Nephron (organoid): ENCODE measurements around the gene TMEM229B.

Source experiments
- H3K27ac Mint-ChIP-seq, 3 experiments: 2 replicates each; pipeline ENCODE4 v1.8.0; 2020; ENCODE audit warnings: mixed read lengths in 3 of 3, mild to moderate bottlenecking in 2 of 3, moderate library complexity in 1 of 3
- H3K27me3 Mint-ChIP-seq: 2 replicates; pipeline ENCODE4 v1.8.0; 2021; ENCODE audit warnings: low read depth, mild to moderate bottlenecking, moderate library complexity, mixed read lengths
- H3K36me3 Mint-ChIP-seq: 2 replicates; pipeline ENCODE4 v1.8.0; 2020; ENCODE audit warnings: low read depth, mixed read lengths
- H3K4me1 Mint-ChIP-seq: 2 replicates; pipeline ENCODE4 v1.8.0; 2020; ENCODE audit warnings: mixed read lengths
- H3K4me3 Mint-ChIP-seq, 3 experiments: 2 replicates each; pipeline ENCODE4 v1.8.0; 2020; ENCODE audit warnings: mild to moderate bottlenecking in 3 of 3, mixed read lengths in 3 of 3, moderate library complexity in 2 of 3
- H3K9me3 Mint-ChIP-seq: 2 replicates; pipeline ENCODE4 v1.8.0; 2020; ENCODE audit warnings: mixed read lengths
- CTCF ChIP-seq, 3 experiments: fragments of 200-600 bp; sonication (generic); IDR thresholded peaks; one replicate each; pipeline ENCODE4 v1.5.0; 2021; ENCODE audit warnings: antibody characterized with exemption in 3 of 3; ENCODE audit not compliant: unreplicated experiment in 3 of 3

Gene TMEM229B

DNA sequence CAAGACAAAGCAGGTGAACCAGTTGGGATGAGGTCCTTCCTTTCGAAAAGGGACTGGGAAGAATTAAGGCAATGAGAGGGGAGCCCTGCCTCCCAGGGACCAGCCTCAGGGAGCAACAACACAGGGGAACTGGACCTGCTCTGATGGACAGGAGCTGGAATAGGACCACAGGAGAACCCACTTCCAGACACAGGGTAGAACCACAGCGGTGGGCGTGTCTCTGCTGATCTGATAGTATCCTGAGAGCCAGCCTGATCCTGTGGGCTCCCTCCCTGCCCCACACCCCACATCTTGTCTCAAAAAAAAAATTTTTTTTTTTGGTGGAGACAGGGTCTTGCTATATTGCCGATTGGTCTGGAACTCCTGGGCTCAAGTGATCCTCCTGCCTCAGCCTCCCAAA is 62.9 kb downstream of the TMEM229B start:
- Mint-ChIP-seq H3K36me3 (no peaks in the 10 kb centered on the region), H3K27ac (no peak overlapping the region)
- TF ChIP-seq CTCF (IDR thresholded peaks at IDR 0.05; ENCODE audit: unreplicated experiment in 3 of 3): no peak

DNA sequence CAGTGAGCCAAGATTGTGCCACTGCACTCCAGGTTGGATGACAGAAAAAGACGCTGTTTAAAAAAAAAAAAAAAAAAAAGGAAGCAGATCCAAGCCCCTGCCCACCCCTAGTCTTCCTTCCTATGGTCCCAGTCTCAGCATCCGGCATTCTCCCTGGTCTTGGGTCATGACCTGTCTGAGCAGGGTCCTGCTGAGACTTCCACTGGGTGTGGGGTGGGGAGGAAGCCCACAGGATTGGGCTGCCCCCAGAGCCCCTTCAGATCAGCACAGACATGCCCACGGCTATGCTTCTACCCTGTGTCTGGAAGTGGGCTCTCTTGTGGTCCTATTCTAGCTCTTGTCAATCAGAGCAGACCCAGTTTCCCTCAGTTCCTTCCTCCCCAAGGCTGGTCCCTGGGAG is 64.0 kb downstream of the TMEM229B start:
- H3K9me3 Mint-ChIP-seq: no peaks in the 10 kb centered on the region
- no peak overlapping the region for H3K4me3 Mint-ChIP-seq
- peaks cover 21% of the 10 kb centered on the region for H3K4me1 Mint-ChIP-seq
- no peak overlapping the region for H3K27ac Mint-ChIP-seq
- H3K27me3 Mint-ChIP-seq: peaks cover 29% of the 10 kb centered on the region
- TF ChIP-seq CTCF (IDR thresholded peaks at IDR 0.05; ENCODE audit: unreplicated experiment in 3 of 3): no peak
- H3K36me3 Mint-ChIP-seq: no peaks in the 10 kb centered on the region

More for the DNA sequence above, 62.9 kb downstream of the TMEM229B start:
- Mint-ChIP-seq H3K4me3 (no peak overlapping the region), H3K9me3 (no peaks in the 10 kb centered on the region), H3K27me3 (peaks cover 29% of the 10 kb centered on the region), H3K4me1 (peaks cover 21% of the 10 kb centered on the region)

- Mint-ChIP-seq H3K4me1 (peaks cover 16% of the 10 kb centered on the region), H3K36me3 (no peaks in the 10 kb centered on the region), H3K4me3 (no peak overlapping the region), H3K27me3 (peaks cover 31% of the 10 kb centered on the region), H3K27ac (no peak overlapping the region), H3K9me3 (no peaks in the 10 kb centered on the region)
- no peak for TF ChIP-seq CTCF (IDR thresholded peaks at IDR 0.05; ENCODE audit: unreplicated experiment in 3 of 3)
These were observed 65.1 kb downstream of the TMEM229B start for GRCh38 chr14:67423424-67423823.

DNA sequence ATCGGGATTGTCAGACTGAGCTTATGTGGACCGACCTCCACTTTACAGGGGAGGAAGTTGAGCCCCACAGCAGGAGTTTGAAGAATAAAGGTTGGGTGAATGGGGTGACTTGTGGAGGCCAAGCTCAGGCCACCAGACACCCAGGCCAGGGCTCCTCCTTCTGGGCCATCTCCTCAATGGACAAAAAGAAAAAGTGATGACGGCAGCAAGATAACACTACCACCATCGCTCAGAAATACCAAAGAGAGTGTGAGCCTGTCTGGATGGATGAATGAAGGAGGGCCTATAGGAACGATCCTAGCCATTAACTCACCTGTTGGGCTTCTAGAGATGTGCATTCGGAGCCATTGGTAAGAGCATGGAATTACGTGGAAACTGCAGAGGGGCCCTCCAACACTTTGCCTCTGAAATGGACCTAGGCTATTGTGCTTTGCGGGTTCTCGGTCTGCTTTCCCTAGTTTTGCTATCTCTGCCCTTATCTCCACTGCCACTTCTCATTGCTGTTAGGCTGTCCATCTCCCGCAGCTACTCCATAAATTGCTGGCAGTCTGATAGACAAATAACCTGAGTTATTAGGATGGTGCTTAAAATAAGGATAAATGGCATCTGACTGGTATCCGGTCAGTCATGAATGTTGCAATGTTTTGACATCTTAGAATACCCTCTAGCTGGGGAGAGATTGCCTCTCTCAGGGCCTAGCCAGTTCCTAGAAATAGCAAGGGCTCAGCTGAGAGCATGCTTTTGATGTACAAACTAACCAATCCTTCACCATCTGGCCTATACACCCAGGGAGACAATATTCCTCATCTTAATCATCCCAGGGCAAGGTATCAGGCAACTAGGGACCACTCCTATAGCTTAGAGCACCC is 66.9 kb downstream of the TMEM229B start:
- Mint-ChIP-seq H3K4me3 (no peak overlapping the region), H3K4me1 (peaks cover 5% of the 10 kb centered on the region), H3K27ac (no peak overlapping the region), H3K9me3 (no peaks in the 10 kb centered on the region), H3K36me3 (no peaks in the 10 kb centered on the region), H3K27me3 (peaks cover 21% of the 10 kb centered on the region)
- no peak for TF ChIP-seq CTCF (IDR thresholded peaks at IDR 0.05; ENCODE audit: unreplicated experiment in 3 of 3)
